ENCODE data around the gene SYT7.

The SYT7 gene

DNA sequence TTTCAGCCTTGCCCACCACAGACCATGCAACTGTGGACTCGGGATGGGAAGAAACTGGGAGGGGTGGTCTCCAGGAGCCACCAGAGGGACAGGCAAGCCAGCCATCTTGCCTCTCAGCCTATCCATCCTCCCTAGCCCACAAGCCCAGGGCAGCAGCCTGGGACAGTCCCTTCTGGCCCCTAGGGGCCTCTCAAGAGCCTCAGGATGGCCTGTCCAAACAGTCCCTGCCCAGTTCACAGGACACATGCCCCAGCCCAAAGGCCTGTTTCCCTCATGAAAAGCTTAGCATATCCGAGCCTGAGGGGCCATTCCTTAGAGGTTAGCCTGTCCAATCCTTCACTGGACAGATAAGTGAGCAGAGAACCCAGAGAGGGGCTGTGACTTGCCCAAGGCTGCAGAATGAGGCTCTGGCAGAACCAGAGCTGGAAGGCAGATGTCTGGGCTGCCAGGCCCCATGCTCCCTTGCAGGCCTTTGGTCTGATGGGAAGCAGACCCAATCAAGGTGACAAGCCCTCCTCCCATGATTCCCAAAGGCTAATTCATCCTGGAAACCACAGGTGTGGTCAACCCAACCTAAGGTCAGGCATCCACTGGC lies 44.1 kb downstream of the SYT7 start:
- DNase-seq (ENCODE audit: low spot score): no peak

DNA sequence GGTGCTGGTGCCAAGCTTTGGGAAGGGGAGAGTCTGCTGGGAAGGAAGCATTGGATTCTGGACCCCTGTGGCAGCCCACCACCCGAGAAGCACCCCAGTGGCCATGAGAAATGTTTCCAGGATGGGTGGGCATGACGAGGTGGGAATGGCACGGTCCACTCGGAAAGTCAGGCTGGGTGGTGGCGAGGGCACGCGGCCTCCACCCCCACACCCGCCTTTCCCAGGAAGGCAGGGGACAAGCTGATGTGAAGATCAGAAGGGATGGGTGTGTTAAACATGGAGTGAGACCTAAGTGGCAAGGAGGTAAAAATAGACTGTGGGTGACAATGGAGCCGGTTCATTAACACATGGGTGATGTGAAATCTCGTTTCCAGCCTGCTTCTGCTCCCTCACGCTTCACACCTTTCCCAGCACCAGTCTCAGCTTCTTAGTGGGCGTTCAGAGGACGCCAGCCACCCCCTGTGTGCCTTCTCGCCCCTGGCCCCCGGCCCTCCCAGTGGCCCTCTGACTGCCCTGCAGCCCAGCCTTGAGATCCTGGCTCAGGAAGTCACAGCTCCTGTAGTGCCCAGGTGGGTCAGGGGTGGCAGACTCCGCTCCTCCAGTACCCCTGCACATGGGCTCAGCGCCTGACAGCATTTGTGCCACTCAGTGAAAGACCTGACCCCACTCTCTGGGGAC lies 44.7 kb downstream of the SYT7 start:
- no peak for DNase-seq (ENCODE audit: low spot score)

DNA sequence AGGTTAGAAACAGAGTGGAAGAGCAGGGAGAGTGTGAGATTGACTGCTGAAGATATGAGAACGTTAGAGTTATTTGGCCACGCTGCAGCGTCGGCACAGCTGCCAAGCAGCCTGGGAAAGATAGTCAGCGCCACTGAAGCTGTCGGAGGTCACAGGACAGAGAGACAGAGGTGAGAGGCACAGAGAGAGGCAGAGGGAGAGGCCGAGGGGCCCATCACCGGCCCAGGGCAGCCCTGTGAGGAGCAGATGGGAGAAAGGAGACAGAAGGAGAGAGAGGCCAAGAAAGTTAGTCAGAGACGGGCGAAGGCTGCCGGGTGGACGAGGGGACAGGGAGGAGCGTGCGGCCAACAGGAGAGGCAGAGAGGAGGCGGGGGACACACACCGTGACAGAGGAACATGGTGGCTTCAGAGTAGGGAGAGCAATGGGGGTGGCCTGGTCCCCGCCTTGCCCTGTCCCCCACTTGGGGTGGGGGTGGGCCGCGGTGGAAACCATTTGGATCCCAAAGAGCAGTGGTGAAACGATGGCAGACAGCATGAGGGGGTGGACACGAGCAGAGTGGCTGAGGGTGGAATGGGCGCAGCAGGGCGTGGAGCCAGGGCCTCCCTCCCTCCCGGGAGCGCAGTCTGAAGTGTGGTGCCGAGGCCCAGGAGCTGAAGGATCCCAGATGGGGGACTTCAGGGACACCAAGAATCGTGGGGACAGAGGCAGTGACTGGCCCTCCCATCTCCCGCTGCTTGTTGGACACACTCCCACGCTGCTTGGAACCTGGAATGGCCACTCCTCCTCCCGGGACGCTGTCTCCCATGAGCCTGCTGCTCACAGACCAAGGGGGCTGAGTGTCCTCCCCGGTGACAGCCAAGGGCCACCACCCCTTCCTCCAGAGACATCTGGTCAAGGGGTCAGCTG lies 45.7 kb downstream of the SYT7 start:
- no peak for DNase-seq (ENCODE audit: low spot score)

DNA sequence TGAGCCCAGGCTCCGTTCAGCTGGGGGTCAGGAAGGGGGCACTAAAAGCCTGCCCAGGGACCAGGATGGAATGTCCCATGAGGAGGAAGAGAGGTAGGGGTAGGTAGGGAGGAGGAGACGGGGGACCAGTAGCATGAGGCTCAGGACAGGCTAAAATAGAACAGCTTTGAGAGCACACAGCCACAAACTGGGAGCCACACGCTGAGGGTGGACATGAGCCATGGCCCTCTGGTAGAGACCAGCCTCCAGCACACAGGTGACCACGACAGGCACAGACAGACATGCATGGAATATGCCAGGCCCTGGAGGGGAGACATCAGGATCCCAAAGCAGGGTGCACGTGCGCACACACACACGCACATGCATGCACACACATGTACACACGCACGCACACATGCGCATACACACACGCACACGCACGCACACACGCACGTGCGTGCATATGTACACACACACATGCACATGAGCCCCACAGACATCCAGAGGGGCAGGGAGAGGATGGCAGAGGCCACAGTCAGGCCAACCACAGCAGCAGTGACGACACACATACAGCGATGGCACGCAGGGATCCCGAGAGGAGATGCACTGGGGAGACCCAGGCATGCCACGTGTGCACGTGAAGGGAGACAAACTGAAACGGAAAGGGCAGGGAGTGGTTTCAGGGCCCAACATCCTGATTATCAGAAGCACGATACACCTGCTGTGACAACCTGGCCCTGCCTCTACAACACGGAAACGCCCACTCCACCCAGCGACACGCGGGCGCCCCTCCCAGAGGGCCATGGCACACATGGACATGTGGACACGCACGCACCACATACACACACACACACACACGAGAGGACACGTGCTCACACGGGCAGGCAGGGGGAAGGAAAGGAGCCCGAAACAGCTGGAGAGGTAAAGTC lies 46.6 kb downstream of the SYT7 start:
- no peak for DNase-seq (ENCODE audit: low spot score)

DNA sequence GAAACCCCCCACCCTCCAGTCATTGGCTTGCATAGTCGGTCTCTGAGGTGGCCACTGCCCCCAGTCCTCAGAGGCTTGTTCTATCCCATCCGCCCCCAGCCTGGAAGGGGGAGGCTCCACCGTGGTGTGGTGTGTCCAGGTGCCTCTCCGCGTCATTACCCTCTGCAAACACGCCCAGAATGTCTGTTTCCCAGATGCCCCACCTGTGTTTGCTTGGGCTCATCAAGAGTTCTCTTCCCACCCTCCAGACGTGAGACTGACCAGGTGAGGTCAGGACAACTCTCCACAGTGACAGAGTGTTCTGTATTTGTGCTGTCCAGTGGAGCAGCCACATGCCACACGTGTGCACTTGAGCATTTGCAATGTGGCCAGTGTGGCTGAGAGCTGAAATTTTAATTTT lies 47.5 kb downstream of the SYT7 start:
- DNase-seq (ENCODE audit: low spot score): no peak

DNA sequence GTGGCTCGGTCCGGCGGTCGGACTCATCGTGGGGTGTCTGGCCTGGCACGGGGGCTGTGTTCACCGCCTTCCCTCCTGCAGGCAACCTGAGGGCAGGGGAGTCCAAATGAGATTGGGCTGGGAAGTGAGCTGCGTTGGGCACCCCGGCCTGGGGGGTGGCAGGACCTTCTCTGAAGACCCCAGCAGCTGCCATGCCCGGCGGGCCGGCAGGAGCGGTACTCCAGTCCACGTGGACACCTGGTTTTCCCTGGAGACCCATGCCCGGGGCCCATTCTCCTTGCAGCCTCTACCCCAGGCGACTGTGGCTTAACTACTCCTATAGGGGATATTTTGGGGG lies 47.9 kb downstream of the SYT7 start:
- DNase-seq (ENCODE audit: low spot score): no peak

DNA sequence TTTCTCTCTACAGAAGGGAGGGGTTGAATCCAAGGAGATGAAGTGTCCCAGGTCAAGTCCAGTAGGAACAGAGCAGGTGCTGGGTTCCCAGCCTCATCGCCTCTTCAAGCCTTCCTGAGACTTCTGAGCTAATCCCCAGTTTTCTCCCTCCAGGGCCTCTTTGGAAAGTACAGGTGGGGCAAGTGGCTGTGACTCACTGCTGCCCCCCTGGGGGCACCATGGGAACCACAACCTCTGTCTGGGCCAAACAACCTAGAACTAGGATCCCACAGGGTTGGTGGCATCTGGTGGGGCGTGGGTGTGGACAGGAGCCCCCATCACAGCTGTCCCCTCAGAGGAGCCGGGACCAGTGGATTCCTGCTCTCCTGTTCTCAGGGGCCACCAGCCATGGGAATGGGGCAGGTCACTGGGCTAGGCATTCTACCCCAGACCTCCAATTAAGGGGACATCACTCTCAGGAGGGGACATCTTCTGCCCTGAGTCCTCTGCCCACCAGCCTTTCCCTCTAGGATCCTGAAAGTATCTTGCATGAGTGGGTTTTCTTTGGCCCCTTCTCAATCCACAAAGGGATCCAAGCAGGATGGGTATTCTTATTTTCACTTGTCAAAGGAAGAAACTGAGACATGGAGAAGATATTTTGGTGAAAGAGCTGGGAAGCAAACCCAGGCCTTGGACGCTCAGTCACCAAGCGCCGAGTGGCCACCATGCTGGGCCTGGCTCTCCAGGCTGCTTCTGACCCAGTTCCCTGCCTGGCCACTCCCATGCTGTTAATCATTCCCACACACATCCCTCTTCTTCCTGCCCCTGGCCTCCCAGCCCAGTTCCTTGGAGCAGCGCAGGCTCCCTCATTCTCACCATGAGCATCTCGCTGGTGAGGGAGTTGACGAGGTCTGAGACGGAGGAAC lies 48.5 kb downstream of the SYT7 start:
- no peak for DNase-seq (ENCODE audit: low spot score)

DNA sequence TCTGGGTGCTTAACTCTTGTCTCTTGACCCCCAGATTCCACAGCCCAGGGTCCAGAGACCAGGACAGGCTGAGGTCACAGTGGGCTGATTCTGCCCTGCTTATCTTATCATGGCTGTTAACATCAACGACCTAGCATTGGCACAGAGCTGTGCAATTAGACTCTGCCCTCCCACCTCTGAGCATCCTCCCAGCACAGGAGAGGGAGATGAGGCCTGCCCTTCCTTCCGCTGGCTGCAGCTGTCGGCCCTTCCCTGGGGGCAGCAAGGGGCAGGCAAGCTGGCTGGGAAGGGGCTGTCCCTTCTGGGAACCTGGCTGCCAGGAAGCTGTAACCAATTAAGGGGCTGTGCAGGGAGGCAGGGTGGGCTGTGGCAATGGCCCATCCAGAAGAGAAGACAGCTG lies 49.8 kb downstream of the SYT7 start:
- no peak for DNase-seq (ENCODE audit: low spot score)

DNA sequence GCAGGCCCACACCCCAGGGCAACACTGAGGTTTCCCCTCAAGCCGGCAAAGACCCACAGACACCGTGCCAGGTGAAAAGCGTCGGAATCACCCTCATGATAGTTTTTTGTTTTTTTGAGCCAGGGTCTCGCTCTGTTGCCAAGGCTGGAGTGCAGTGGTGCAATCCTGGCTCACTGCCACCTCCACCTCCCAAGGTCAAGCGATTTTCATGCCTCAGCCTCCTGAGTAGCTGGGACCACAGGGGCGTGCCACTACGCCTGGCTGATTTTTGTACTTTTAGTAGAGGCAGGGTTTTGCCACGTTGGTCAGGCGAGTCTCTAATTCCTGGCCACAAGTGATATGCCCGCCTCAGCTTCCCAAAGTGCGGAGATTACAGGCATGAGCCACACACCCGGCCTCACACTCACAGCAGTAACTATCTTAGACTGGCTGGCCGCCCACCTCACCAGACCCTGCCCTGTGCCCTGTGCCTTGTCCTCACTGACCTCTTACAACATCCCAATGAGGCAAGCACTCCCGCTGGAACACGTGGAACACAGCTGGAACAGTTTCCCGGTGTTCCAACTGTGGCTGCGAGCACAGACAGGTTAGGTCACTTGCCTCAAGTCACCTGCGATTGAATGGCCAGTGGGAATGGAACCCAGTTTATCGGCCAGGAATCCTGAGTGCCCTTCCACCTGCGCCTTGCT lies 51.2 kb downstream of the SYT7 start:
- DNase-seq (ENCODE audit: low spot score): no peak

DNA sequence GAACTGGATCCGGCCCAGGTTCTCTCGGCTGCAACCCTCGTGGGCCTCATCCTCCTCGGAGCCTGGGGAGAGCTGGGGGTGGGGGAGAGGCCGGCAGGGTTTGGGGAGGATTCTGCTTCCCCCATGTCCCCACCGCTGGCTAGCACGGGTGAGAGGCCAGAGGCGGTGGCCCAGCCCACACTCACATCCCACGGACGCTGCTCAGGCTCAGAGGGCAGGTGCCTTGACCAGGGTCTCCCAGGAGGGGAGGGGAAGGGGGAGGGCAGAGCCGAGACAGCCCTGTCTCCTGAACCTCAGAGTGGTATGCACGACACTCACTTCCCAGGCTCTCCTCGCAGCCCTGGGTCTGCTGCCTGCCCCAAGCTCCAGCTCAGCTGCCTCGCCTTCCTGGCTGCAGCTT lies 52.8 kb downstream of the SYT7 start:
- no peak for DNase-seq (ENCODE audit: low spot score)

DNA sequence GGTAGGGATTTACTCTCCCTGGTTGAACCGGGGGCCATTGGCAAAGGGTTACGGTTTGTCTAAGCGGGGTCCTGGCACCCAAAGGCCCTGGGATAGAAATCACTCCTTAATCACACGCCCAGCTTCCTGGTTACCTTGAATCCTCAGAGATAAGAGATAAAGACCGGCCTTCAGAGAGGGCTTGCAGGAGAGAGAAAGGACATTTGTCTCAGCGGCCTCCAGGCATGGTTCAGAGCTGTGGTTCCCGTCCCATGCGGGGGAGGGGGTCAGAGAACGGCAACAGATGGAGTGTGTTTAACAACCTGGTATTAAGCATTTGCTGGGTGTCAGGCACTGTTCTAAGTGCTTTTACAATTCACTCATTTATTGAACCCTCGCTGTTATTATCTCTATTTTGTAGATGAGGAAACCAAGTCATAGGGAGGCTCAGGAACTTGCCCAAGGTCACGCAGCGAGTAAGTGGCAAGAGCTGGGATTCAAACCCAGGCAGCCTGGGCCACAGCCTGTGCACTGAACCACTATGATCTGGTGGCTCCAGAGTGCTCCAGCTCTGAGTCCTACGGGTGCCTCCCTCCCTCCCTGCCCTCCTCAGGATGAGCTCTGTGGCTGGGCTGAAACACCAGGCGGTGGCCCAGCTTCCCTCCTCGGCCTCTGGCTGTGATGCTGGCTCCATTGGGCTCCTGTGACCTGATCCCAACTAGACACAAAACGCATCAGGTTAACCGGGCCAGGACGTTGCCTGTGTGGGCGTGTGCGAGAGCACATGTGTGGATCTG lies 53.7 kb downstream of the SYT7 start:
- DNase-seq (ENCODE audit: low spot score): no peak

DNA sequence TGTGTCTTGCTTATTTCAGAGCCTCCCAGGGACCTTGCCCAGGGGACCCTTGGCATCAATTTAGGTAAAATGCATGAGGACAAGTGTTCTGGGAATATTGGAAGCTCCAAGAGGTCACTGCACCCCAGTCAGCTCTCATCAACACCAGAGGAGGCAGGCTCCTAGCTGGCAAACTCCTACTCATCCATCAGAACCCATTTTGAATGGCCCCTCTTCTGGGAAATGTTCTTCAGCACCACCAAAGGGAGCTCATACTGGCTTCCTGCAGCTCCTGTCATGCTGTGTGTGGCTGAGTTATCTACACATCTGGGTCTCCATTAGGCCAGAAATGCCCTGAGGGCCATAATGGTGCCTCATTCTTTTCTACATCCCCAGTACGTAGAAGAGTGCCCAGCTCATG lies 54.6 kb downstream of the SYT7 start:
- DNase-seq (ENCODE audit: low spot score): no peak

DNA sequence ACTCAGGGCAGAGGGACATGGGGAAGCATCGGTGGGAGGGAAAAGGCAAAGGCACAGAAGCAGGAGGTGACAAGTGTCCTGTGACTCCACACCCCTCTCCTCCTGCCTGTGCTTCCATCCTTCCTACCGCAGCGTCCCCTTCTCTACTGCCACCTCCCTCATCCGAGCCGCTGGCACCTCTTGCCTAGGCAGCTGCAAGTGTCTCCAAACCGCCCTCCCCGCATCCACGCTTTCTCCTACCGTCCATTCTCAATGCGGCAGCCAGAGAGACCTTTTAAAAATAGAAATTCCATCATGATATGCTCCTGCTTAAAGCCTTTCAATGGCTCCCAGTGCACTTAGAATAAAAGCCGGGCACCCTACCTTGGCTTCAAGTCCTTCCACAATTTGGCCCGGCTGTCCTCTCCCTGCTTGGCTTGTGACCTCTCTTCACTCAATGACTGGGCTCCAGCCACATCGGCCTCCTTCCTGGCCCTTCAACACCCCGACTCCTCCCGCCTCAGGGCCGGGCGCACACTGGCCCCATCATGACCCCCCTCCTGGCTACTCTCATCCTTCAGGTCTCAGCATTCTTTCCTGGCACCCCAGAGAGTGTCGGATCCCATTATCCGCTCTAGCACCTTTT lies 55.8 kb downstream of the SYT7 start:
- no peak for DNase-seq (ENCODE audit: low spot score)

DNA sequence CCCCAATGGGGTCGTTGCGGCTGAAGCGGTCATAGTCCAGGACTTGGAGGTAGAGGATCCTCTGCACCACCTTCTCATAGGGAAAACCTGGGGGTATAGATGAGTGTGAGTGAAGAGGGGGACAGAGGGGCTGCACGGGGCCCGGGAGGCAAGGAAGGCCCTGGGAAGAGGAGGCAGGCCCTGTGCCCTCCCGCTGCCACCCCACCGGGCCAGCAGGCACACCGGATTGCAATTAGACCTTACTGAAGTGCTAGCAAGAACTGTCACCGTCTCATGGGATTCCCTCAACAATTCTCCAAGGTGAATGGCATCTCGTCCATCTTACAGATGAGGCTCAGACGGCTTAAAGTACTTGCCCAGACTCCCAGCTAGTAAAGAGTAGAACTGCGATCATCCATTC lies 56.4 kb downstream of the SYT7 start:
- DNase-seq (ENCODE audit: low spot score): no peak

DNA sequence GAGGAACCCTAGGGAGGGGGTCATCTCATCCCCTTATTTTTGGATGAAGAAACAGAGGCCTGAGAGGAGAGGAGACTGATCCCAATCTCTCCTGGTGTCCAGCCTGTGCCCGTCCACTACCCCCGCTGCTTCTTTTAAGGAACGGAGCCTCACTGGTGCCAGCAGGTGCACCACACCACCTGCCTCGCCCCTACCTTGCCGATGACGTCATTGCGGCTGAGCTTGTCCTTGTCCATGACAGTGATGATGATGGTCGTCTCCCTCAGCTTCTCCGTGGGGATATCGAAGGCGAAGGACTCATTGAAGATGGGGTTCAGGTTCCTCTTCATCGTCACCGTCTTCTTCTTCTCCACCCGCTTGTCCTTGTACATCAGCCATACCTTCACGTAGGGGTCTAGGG lies 58.0 kb downstream of the SYT7 start:
- no peak for DNase-seq (ENCODE audit: low spot score)

DNA sequence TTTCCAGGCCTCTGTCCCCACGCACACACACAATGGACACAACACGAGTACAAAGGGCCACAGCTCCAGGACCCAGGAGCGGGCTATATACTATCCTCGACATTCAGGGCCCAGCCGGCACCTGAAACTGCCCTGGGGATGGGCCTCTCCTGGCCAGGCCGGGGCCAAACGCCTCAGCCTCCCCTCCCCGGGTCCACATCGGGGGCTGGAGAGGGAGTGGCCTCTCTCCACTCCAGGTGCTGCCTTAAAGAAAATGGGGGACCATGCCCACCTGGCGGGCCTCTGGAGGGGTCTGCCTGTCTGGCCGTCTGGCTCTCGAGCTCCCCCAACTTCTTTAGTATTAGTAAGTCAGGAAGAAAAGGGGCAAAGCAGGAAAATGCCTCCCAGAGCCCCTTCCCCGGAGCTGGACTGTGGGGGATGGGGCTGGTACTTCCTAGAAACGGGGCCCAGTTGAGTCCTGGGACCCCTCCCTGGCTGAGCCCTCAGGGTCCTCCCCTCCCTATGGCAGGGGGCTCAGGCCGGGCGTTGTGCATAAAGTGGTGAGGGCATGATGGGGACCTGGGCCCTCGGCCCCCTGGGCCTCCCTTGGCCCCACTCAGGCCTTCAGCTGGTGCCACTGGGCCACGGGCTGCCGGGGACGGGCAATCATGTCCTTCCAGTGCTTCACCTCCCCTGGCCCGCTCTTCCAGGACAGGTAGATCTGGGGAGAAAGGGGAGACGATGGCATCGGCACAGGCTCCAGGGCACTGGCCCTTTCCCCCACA lies 62.7 kb downstream of the SYT7 start:
- no peak for DNase-seq (ENCODE audit: low spot score)

DNA sequence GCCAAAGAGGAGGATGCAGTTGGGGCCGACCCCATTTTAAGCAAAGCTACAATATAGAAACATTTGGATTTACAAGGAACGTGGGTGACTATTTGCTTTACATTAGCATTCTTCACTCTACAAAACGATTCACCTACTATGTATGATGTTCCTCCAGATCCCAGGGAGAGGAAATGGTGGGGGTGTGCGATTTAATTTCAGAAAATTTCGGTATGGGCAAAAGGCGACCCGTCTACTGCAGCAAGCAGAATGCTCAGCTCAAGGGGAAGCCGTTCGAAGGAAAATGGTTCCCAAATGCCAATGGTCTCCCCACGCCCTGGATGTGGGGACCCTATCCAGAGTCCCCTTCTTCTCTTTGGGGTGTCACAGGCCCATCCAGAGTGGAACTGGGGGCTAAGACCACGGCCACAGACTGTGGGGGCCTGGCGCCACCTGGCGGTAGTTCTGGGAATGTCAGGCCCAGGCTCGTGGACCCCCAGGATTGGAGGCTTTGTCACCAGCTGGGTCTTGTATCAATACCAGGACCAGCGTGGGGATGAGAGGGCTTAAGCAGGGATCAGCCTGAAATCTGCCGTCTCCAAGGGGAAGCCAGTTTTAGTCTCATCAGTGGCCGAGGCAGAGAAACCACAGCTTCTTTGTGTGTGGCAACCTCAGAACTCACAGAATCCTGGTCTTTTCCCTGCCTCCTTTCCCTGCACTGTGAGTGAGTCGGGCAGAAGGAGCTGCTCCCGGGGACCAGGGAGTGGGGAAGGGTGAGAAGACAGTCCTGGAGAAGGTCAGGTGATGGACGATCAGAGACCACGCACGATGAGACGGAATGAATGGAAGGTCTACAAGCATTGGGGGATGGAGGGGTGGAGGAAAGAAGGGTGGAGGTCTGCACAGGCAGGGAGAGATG lies 64.0 kb downstream of the SYT7 start:
- DNase-seq (ENCODE audit: low spot score): peak; percentile 88

DNA sequence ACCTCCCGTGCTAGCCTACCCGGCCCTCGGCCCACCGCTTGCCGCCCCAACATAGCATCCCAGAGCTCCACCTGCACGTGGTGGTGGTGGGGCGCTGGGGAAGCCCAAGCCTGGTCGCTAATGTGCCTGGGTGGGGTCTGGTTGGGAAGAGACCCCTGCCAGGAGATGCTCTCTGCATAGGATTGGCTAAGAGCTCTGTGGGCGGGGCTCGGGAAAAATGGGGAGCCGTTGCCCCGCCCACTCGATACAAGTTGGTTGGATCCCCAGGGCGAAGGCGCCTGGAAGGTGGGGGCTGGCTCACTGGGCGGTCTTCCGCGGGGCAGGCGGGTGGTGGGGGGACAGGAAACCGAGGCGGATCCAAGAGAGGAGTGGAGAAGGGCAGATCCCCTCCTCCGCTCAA lies 64.7 kb downstream of the SYT7 start:
- no peak for DNase-seq (ENCODE audit: low spot score)
